22Rv1 (cell line): ENCODE data around the gene ABO.

ENCODE experiments used
- ZFX ChIP-seq: fragments of 450-650 bp; IDR thresholded peaks from 2 replicates; pipeline ENCODE4 v1.6.1; 2017; ENCODE audit warnings: antibody characterized with exemption, borderline replicate concordance
- TF ChIP-seq, protein P1 (sequence below): fragments of 450-650 bp; IDR thresholded peaks from 2 replicates; pipeline ENCODE4 v1.5.1; 2017; ENCODE audit warnings: mild to moderate bottlenecking

- TF ChIP-seq, protein P1, sequence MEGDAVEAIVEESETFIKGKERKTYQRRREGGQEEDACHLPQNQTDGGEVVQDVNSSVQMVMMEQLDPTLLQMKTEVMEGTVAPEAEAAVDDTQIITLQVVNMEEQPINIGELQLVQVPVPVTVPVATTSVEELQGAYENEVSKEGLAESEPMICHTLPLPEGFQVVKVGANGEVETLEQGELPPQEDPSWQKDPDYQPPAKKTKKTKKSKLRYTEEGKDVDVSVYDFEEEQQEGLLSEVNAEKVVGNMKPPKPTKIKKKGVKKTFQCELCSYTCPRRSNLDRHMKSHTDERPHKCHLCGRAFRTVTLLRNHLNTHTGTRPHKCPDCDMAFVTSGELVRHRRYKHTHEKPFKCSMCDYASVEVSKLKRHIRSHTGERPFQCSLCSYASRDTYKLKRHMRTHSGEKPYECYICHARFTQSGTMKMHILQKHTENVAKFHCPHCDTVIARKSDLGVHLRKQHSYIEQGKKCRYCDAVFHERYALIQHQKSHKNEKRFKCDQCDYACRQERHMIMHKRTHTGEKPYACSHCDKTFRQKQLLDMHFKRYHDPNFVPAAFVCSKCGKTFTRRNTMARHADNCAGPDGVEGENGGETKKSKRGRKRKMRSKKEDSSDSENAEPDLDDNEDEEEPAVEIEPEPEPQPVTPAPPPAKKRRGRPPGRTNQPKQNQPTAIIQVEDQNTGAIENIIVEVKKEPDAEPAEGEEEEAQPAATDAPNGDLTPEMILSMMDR: no peak
- no peak for TF ChIP-seq ZFX
Observed at GRCh38 chr9:133285252-133285775, 10.3 kb upstream of the ABO start.
